Mucosa of descending colon (tissue), 3 donors: Measurements from ENCODE around the gene BTG3. TPM values are rescaled to one million over a fixed set of nuclear protein-coding genes. Genes with fewer than 3 reads are reported as not detected.

Source experiments
- ATAC-seq: fragments of 200-7000 bp; cut with Tn5 transposase; one replicate; pipeline ENCODE4 v1.9.1; 2020; ENCODE audit warnings: mild to moderate bottlenecking, moderate library complexity
- DNase-seq, 3 donors: peaks; one replicate each; pipeline ENCODE4 v3.0.0-alpha.2; 2020
- H3K36me3 ChIP-seq: fragments of 200-600 bp; one replicate; pipeline ENCODE4 v1.8.0; 2021; ENCODE audit warnings: low read depth, mild to moderate bottlenecking
- H3K4me1 ChIP-seq: fragments of 200-600 bp; one replicate; pipeline ENCODE4 v1.8.0; 2021; ENCODE audit warnings: low read depth, mild to moderate bottlenecking
- H3K4me3 ChIP-seq: fragments of 200-600 bp; one replicate; pipeline ENCODE4 v1.8.0; 2021; ENCODE audit warnings: mild to moderate bottlenecking
- H3K9me3 ChIP-seq: fragments of 200-600 bp; one replicate; pipeline ENCODE4 v1.8.0; 2021; ENCODE audit warnings: mild to moderate bottlenecking
- intact Hi-C, 2 donors: fragments of 100-400 bp; cut with DNase I in 1 of 2; cut with micrococcal nuclease in 1 of 2; formaldehyde crosslinking; loops; one replicate each; pipeline versions ENCODE4 v1.11.0 to v1.11.1; 2022; cut with DNase I, micrococcal nuclease
- total RNA-seq, 3 donors: library from RNA; stranded (reverse); fragmentation: NEBNext Ultra II Directional in 2 of 3; extraction: Animal tissue kit (Norgen Biotek cat#: 25700) in 2 of 3; gene quantifications; one replicate each; pipeline versions ENCODE4 v1.2.1 to v1.2.4, GENCODE V29; 2021 to 2023
- TF ChIP-seq, protein P1 (sequence below): fragments of 200-600 bp; IDR thresholded peaks from one replicate; pipeline ENCODE4 v1.8.0; 2022; ENCODE audit warnings: antibody characterized with exemption, mild to moderate bottlenecking
- donor health status: DM: no; HTN: no; CAD: no; lungs with moderate emphysema.
- donor health status: DM: no; HTN: no; CAD: no.
- donor health status: DM: no; HTN: yes; CAD: no.

BTG3 gene
- total RNA-seq, 3 donors from 2014 or later: 17.5 to 29.6 (median 19.0) TPM

DNA sequence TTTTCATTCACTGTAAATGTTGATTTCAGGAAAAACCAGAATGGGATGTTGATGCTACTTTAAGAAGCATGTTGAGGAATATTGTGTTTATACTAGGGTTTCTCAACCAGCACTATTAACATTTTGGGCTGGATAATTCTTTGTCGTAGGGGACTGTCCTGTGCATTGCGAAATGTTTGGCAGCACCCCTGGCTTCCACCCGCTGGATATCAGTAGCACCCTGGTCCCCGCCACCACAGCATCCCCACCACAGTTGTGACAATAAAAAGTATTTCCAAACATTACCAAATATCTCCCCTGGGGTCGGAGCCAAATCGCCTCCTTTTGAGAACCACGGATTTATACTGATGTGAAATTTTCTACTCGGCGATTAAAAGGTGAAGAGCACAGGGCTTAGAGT is 41.9 kb downstream of the BTG3 start:
- H3K36me3 ChIP-seq: no peaks in the 10 kb centered on the region
- no peak for ATAC-seq
- intact Hi-C loops: no loop called here

DNA sequence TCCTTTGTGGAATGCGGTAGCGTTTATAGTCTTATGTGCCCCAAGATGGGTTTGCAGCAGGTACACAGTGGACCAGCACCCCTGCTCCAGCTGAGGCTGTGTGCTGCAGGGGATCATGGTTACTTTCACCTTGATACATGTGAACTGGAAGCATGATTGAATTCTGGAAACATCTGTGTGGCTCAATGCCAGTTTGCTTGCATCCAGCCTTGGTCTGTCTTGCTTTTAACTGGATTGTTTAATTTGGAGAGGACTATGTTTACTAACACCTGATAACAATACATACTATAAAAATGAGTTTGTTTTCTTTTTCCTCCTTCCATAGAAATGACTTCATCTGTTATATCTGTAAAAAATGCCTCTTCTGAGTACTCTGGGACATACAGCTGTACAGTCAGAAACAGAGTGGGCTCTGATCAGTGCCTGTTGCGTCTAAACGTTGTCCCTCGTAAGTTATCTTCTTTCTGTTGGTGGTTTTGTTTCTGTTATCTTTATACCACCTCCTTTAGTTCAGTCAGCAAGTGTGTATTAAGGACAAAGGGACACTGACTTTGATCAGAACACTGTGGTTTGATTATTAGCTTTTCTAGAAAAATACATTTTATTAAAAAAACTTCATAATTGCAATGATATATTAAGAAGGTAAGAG is 52.2 kb downstream of the BTG3 start:
- H3K36me3 ChIP-seq: no peaks in the 10 kb centered on the region
- H3K4me1 ChIP-seq: no peaks in the 10 kb centered on the region
- H3K9me3 ChIP-seq: no peaks in the 10 kb centered on the region
- ATAC-seq: no peak
- intact Hi-C loops: no loop called here
- no peak for DNase-seq
- TF ChIP-seq, protein P1, sequence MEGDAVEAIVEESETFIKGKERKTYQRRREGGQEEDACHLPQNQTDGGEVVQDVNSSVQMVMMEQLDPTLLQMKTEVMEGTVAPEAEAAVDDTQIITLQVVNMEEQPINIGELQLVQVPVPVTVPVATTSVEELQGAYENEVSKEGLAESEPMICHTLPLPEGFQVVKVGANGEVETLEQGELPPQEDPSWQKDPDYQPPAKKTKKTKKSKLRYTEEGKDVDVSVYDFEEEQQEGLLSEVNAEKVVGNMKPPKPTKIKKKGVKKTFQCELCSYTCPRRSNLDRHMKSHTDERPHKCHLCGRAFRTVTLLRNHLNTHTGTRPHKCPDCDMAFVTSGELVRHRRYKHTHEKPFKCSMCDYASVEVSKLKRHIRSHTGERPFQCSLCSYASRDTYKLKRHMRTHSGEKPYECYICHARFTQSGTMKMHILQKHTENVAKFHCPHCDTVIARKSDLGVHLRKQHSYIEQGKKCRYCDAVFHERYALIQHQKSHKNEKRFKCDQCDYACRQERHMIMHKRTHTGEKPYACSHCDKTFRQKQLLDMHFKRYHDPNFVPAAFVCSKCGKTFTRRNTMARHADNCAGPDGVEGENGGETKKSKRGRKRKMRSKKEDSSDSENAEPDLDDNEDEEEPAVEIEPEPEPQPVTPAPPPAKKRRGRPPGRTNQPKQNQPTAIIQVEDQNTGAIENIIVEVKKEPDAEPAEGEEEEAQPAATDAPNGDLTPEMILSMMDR: no peak
- no peak overlapping the region for H3K4me3 ChIP-seq

More for the DNA sequence above, 41.9 kb downstream of the BTG3 start:
- Histone ChIP-seq H3K4me1 (no peaks in the 10 kb centered on the region), H3K9me3 (no peaks in the 10 kb centered on the region), H3K4me3 (no peak overlapping the region)
- TF ChIP-seq, protein P1: no peak
- DNase-seq: no peak

DNA sequence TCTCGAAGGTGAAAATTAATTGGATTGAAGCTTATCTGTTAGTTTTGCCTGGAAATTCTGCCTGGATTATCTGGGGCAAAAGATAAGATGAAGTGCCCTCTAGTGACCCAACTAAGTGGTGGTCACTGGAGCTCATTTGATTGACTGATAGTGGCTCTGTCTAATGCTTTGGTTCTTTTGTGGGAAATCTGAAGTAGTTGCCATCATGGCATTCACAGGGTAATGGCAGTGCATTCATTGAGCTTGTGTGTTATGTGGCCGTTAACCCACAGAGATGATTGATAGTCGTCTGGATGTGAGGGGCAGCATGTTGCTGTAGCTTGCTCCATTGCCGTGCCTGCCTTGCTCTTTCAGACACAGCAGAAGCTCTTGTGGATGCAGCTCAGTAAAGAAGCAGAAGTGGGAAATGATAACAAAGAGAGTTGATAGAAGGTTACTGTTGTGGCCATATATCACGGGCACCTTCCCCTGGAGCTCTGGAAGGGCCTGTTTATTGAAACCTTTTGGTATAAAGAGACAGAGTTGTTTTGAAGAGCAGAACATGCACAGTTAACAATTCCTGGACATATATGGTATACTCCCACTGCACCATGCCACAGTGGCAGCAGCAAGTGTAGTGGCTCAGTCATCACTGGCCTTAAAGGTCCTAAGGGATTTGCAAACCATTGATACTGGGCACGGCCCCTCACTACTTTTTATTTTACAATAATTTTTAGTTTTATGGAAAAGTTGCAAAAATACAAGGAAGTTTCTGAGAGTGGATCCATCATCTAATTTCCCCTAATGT is 57.8 kb downstream of the BTG3 start:
- H3K4me1 ChIP-seq: no peaks in the 10 kb centered on the region
- TF ChIP-seq, protein P1: no peak
- DNase-seq (peak in 1 of 3 donors; percentile 17), ATAC-seq (peak; percentile 63)
- H3K9me3 ChIP-seq: no peaks in the 10 kb centered on the region
- no peak overlapping the region for H3K4me3 ChIP-seq
- H3K36me3 ChIP-seq: no peaks in the 10 kb centered on the region
- intact Hi-C loops: no loop called here

DNA sequence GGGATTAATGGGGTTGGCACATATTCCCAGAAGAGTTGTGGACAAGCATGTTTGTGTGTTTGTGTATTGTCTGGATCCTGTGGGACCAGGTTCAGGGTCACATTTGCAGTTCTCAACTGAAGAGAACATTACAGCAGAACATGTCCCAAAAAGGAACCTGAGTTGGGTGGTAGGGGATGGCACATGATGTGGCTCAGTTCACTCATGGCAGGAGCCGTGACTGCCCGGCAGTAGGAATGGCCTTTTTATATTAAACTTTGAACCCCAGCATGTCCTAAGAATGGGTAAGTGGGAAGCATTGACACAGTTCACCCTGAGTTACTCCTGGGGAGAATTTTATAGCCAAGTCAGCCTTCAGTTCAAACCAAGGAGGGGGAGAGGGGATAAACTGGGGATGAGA is 58.6 kb downstream of the BTG3 start:
- ATAC-seq (no peak), DNase-seq (no peak)
- peaks cover 5% of the 10 kb centered on the region for H3K4me1 ChIP-seq
- intact Hi-C loops: no loop called here
- H3K4me3 ChIP-seq: no peak overlapping the region
- no peaks in the 10 kb centered on the region for H3K9me3 ChIP-seq
- TF ChIP-seq, protein P1: no peak
- no peaks in the 10 kb centered on the region for H3K36me3 ChIP-seq

DNA sequence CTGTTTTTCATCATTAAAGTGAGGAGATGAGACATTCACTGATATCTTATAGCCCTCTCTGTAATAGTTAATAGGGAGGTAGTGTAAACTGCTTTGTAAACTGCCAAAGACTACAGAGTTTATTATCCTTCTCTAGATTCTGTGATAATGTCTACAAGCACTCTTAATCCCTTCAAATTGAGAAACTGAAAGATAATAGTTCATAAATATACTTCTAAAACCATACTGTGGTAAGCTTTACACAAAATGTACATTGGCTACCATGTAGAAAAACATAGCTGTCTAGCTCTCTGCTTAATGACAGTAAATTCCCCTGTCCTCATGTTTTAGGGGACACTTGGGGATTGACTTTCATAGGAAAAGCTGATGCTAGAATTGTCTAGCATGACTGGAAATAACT is 60.3 kb downstream of the BTG3 start:
- intact Hi-C loops: no loop called here
- TF ChIP-seq, protein P1: no peak
- Histone ChIP-seq H3K4me1 (peaks cover 5% of the 10 kb centered on the region), H3K4me3 (no peak overlapping the region), H3K36me3 (no peaks in the 10 kb centered on the region), H3K9me3 (no peaks in the 10 kb centered on the region)
- DNase-seq (no peak), ATAC-seq (no peak)
